ENCODE results near the gene PASK. TPM values are rescaled to one million over a fixed set of nuclear protein-coding genes. Genes with fewer than 3 reads are reported as not detected.

Gene PASK
- total and polyA plus RNA-seq, 3 donors from 2014 or later = 48.6 to 57.6 (median 54.0) TPM

GRCh38 chr2:241103176-241103595, 46.1 kb downstream of the PASK start:
- peak; percentile 13 for DNase-seq
- Histone ChIP-seq H3K9me3 (no peaks in the 10 kb centered on the region), H3K4me1 (peaks cover 14% of the 10 kb centered on the region), H3K27ac (no peak overlapping the region), H3K36me3 (ENCODE audit: low read depth, missing control alignments) (no peaks in the 10 kb centered on the region), H3K27me3 (no peaks in the 10 kb centered on the region), H3K4me3 (peak overlapping the region in 1 of 2 donors; percentile 95)
- no peak for TF ChIP-seq CTCF (IDR thresholded peaks at IDR 0.05)
- intact Hi-C loops (cut with DNase I; ENCODE audit: low total_unique reads) = no loop called here
- 32 to 43% methylated on average over 5 of the region's 5 CpGs for WGBS, 2 donors

GRCh38 chr2:241102239-241102803, 47.0 kb downstream of the PASK start, which contains the start of gene MTERF4:
Gene MTERF4 (minus strand): TSS chr2:241102287. CDS start chr2:241102273, 14 bp downstream.
- 0 to 1% methylated on average over 29 to 56 of the region's 56 CpGs for WGBS, 2 donors
- intact Hi-C loops (cut with DNase I; ENCODE audit: low total_unique reads) = no loop called here
- peak within 1 kb of the TSS; percentile 90 to 93 for H3K27ac ChIP-seq
- no peaks in the 10 kb centered on the region for H3K9me3 ChIP-seq
- TF ChIP-seq POLR2A (IDR thresholded peaks at IDR 0.05) (peak; percentile 4), CTCF (IDR thresholded peaks at IDR 0.05) (peak in 1 of 3 experiments; percentile 8)
- peak within 1 kb of the TSS; percentile 92 to 95 for H3K4me3 ChIP-seq
- no peaks in the 10 kb centered on the region for H3K36me3 ChIP-seq (ENCODE audit: low read depth, missing control alignments)
- peak; percentile 90 for DNase-seq
- no peaks in the 10 kb centered on the region for H3K27me3 ChIP-seq
- peaks cover 14% of the 10 kb centered on the region for H3K4me1 ChIP-seq

- TF ChIP-seq POLR2A (IDR thresholded peaks at IDR 0.05) (no peak), CTCF (IDR thresholded peaks at IDR 0.05) (no peak)
- Histone ChIP-seq H3K9me3 (no peaks in the 10 kb centered on the region), H3K4me1 (peaks cover 14% of the 10 kb centered on the region), H3K27me3 (no peaks in the 10 kb centered on the region), H3K4me3 (no peak overlapping the region), H3K36me3 (ENCODE audit: low read depth, missing control alignments) (no peaks in the 10 kb centered on the region), H3K27ac (no peak overlapping the region)
- intact Hi-C loops (cut with DNase I; ENCODE audit: low total_unique reads) = no loop called here
- 88 to 90% methylated on average over 5 of the region's 5 CpGs for WGBS, 2 donors
- DNase-seq = no peak
These were observed 50.0 kb downstream of the PASK start for GRCh38 chr2:241099246-241099645.

GRCh38 chr2:241096979-241097378, 52.3 kb downstream of the PASK start:
- no peaks in the 10 kb centered on the region for H3K9me3 ChIP-seq
- no peaks in the 10 kb centered on the region for H3K36me3 ChIP-seq (ENCODE audit: low read depth, missing control alignments)
- peaks cover 7% of the 10 kb centered on the region for H3K4me1 ChIP-seq
- TF ChIP-seq POLR2A (IDR thresholded peaks at IDR 0.05) (no peak), CTCF (IDR thresholded peaks at IDR 0.05) (no peak)
- WGBS, 2 donors = 90 to 95% methylated on average over 8 of the region's 8 CpGs
- no peaks in the 10 kb centered on the region for H3K27me3 ChIP-seq
- DNase-seq = no peak
- no peak overlapping the region for H3K27ac ChIP-seq
- H3K4me3 ChIP-seq = no peak overlapping the region
- intact Hi-C loops (cut with DNase I; ENCODE audit: low total_unique reads) = no loop called here

Data from testis (tissue), 3 donors.